WTC11 (cell line): ENCODE results near the gene GRIN1.

Experiments
- ETV6 ChIP-seq: sonication (generic); formaldehyde crosslinking; IDR thresholded peaks from 2 replicates; pipeline ENCODE4 v1.8.1; 2022; ENCODE audit warnings: mild to moderate bottlenecking, missing genetic modification reagents
- GRHL2 ChIP-seq: fragments of 250-450 bp; sonication (Bioruptor Pico); IDR thresholded peaks from 2 replicates; pipeline ENCODE4 v1.8.0; 2022; ENCODE audit warnings: mild to moderate bottlenecking, moderate library complexity; ENCODE audit not compliant: insufficient replicate concordance, severe bottlenecking
- IRF2 ChIP-seq: sonication (generic); formaldehyde crosslinking; IDR thresholded peaks from 2 replicates; pipeline ENCODE4 v1.8.0; 2022; ENCODE audit warnings: low read depth, missing genetic modification reagents, borderline replicate concordance
- JUN ChIP-seq: sonication (generic); formaldehyde crosslinking; IDR thresholded peaks from 2 replicates; pipeline ENCODE4 v1.8.0; 2023; ENCODE audit warnings: mild to moderate bottlenecking, missing genetic modification reagents
- NR2C2 ChIP-seq: sonication (generic); formaldehyde crosslinking; IDR thresholded peaks from 2 replicates; pipeline ENCODE4 v1.8.0; 2022; ENCODE audit warnings: mild to moderate bottlenecking, missing genetic modification reagents
- PRRX2 ChIP-seq: fragments of 250-450 bp; sonication (Bioruptor Pico); IDR thresholded peaks from 2 replicates; pipeline ENCODE4 v1.8.0; 2021; ENCODE audit warnings: mild to moderate bottlenecking
- SP1 ChIP-seq: sonication (generic); formaldehyde crosslinking; conservative IDR thresholded peaks from 2 replicates; pipeline ENCODE4 v1.8.1; 2022; ENCODE audit warnings: missing genetic modification reagents
- ZNF219 ChIP-seq: sonication (generic); formaldehyde crosslinking; IDR thresholded peaks from 2 replicates; pipeline ENCODE4 v1.8.0; 2023; ENCODE audit warnings: missing genetic modification reagents, mild to moderate bottlenecking, borderline replicate concordance
- ZNF396 ChIP-seq: fragments of 250-450 bp; sonication (Bioruptor Pico); IDR thresholded peaks from 2 replicates; pipeline ENCODE4 v1.8.0; 2021; ENCODE audit warnings: mild to moderate bottlenecking, moderate library complexity, borderline replicate concordance
- TF ChIP-seq, protein P1 (sequence below): fragments of 200-600 bp; IDR thresholded peaks from 2 replicates; pipeline ENCODE4 v1.8.0; 2022; ENCODE audit warnings: antibody characterized with exemption
- TF ChIP-seq, protein P2 (sequence below): sonication (generic); formaldehyde crosslinking; IDR thresholded peaks from 2 replicates; pipeline ENCODE4 v1.8.1; 2023; ENCODE audit warnings: mild to moderate bottlenecking, missing genetic modification reagents, moderate library complexity
- TF ChIP-seq, protein P3 (sequence below): sonication (generic); formaldehyde crosslinking; IDR thresholded peaks from 2 replicates; pipeline ENCODE4 v1.8.1; 2022; ENCODE audit warnings: low read depth, missing genetic modification reagents, borderline replicate concordance

DNA sequence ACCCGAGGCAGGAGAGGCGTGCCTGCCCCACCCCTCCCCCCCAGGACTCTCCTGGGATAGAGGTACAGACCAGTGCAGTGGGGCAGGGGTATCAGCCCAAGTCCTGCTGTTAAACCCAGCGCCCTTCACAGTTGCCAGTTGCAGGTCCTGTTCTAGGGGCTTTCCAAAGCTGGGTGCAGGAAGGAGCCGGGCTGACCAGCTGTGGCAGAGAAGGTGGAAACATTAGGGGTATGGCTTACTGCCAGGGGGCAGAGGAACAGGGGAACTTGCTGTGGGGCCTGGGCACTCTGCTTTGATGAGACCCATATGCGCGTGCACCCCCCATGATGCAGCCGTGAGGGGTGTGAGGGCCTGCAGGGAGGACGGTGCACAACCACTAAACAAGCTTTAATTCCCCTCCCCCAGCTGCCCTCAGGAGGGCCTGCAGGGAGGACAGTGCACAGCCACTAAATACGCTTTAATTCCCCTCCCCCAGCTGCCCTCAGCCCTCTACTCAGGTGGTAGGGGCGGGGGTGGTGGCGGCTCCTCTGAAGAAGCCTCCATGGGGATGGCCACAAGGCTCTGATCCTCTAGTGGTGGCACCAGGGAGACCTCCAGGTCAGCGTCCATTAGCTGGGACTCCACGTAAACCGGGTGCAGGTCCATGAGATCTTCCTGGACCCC is 31.7 kb downstream of the GRIN1 start:
- TF ChIP-seq JUN (CRISPR knock-in tag) (no peak), ZNF396 (CRISPR knock-in tag) (no peak), ZNF219 (CRISPR knock-in tag) (no peak), ETV6 (CRISPR knock-in tag) (no peak), GRHL2 (no peak), SP1 (no peak), NR2C2 (no peak), PRRX2 (no peak), IRF2 (no peak)
- TF ChIP-seq, protein P1, sequence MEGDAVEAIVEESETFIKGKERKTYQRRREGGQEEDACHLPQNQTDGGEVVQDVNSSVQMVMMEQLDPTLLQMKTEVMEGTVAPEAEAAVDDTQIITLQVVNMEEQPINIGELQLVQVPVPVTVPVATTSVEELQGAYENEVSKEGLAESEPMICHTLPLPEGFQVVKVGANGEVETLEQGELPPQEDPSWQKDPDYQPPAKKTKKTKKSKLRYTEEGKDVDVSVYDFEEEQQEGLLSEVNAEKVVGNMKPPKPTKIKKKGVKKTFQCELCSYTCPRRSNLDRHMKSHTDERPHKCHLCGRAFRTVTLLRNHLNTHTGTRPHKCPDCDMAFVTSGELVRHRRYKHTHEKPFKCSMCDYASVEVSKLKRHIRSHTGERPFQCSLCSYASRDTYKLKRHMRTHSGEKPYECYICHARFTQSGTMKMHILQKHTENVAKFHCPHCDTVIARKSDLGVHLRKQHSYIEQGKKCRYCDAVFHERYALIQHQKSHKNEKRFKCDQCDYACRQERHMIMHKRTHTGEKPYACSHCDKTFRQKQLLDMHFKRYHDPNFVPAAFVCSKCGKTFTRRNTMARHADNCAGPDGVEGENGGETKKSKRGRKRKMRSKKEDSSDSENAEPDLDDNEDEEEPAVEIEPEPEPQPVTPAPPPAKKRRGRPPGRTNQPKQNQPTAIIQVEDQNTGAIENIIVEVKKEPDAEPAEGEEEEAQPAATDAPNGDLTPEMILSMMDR = no peak
- TF ChIP-seq, protein P2, sequence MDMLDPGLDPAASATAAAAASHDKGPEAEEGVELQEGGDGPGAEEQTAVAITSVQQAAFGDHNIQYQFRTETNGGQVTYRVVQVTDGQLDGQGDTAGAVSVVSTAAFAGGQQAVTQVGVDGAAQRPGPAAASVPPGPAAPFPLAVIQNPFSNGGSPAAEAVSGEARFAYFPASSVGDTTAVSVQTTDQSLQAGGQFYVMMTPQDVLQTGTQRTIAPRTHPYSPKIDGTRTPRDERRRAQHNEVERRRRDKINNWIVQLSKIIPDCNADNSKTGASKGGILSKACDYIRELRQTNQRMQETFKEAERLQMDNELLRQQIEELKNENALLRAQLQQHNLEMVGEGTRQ (CRISPR knock-in tag) = no peak
- TF ChIP-seq, protein P3, sequence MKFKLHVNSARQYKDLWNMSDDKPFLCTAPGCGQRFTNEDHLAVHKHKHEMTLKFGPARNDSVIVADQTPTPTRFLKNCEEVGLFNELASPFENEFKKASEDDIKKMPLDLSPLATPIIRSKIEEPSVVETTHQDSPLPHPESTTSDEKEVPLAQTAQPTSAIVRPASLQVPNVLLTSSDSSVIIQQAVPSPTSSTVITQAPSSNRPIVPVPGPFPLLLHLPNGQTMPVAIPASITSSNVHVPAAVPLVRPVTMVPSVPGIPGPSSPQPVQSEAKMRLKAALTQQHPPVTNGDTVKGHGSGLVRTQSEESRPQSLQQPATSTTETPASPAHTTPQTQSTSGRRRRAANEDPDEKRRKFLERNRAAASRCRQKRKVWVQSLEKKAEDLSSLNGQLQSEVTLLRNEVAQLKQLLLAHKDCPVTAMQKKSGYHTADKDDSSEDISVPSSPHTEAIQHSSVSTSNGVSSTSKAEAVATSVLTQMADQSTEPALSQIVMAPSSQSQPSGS (CRISPR knock-in tag) = no peak
